Body of pancreas (tissue), 4 donors: ENCODE data around the gene LSG1. TPM values are rescaled to one million over a fixed set of nuclear protein-coding genes. Genes with fewer than 3 reads are reported as not detected.

Experiments
- ATAC-seq: fragments of 150-250 bp; one replicate; pipeline ENCODE4 v1.9.1; 2016
- DNase-seq, 4 donors: peaks; one replicate each; pipeline ENCODE4 v3.0.0-alpha.2; 2019
- H3K27ac ChIP-seq, 4 donors: fragments of 200-600 bp; sonication (generic); 1 replicate in 3 of 4; 2 replicates in 1 of 4; pipeline versions ENCODE4 v1.5.1 to v1.6.1; 2016 to 2019; ENCODE audit warnings: mild to moderate bottlenecking in 1 of 4, mixed read lengths in 1 of 4, moderate library complexity in 1 of 4
- H3K27me3 ChIP-seq, 2 donors: fragments of 200-600 bp; sonication (generic); one replicate each; pipeline ENCODE4 v1.6.0; 2016; ENCODE audit warnings: mild to moderate bottlenecking in 1 of 2
- H3K36me3 ChIP-seq, 2 donors: fragments of 200-600 bp; sonication (generic); replicated peaks in 1 of 2; 2 replicates each; pipeline ENCODE4 v1.5.1; 2016; ENCODE audit warnings: low read depth in 2 of 2; ENCODE audit not compliant: insufficient read depth in 1 of 2
- H3K4me1 ChIP-seq: fragments of 200-600 bp; sonication (generic); one replicate; pipeline ENCODE4 v1.6.0; 2016
- H3K4me3 ChIP-seq, 2 donors: fragments of 200-600 bp; sonication (generic); 1 replicate in 1 of 2; 2 replicates in 1 of 2; pipeline ENCODE4 v1.5.1; 2016 to 2019
- H3K9me3 ChIP-seq, 3 donors: fragments of 200-600 bp; sonication (generic); 1 replicate in 2 of 3; 2 replicates in 1 of 3; pipeline ENCODE4 v1.5.1; 2016
- POLR2A ChIP-seq, 3 donors: fragments of 450-650 bp; IDR thresholded peaks; one replicate each; pipeline ENCODE4 v1.6.1; 2016; ENCODE audit warnings: antibody characterized with exemption in 3 of 3, mild to moderate bottlenecking in 2 of 3
- WGBS, 2 donors: methylation state at CpG; one replicate each; pipeline ENCODE4 v1.1.5; 2017; 5-methylcytosine and 5-hydroxymethylcytosine counted together
- intact Hi-C: fragments of 100-400 bp; cut with DNase I; formaldehyde crosslinking; loops from one replicate; pipeline ENCODE4 v1.15.1; 2023
- total RNA-seq, 2 donors: library from RNA; depleted of rRNA; stranded (reverse); fragments of >200 nt; gene quantifications; one replicate each; pipeline ENCODE4 v1.1.0, GENCODE V29; 2016
- TF ChIP-seq, protein P1 (sequence below), 7 experiments: fragments of 450-650 bp in 4 of 7; fragments of 200-600 bp in 3 of 7; sonication (generic) in 3 of 7; IDR thresholded peaks; one replicate each; pipeline ENCODE4 v1.5.1; 2016 to 2019; ENCODE audit warnings: antibody characterized with exemption in 7 of 7

The LSG1 gene
- total RNA-seq, 2 donors from 2014 or later, result 30.1 to 36.9 TPM

DNA sequence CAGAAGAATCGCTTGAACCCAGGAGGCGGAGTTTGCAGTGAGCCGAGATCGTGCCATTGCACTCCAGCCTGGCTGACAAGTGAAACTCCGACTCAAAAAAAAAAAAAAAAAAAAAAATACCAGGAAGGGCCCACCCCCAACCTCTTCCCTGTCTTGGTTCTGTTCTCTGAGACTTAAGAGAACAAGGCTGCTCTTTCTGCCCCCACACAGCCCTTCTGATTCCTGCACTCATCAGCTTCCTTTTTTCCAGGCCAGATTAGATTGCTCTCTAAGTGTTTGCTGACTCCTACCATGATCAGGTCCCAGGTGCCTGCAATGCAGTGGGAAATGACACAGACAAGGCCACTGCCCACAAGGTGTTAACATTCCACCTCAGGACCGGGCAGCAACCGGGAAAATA is 51.8 kb downstream of the LSG1 start:
- no peaks in the 10 kb centered on the region for H3K4me1 ChIP-seq
- intact Hi-C loops, result no loop called here
- TF ChIP-seq POLR2A (IDR thresholded peaks at IDR 0.05), result no peak
- TF ChIP-seq, protein P1, sequence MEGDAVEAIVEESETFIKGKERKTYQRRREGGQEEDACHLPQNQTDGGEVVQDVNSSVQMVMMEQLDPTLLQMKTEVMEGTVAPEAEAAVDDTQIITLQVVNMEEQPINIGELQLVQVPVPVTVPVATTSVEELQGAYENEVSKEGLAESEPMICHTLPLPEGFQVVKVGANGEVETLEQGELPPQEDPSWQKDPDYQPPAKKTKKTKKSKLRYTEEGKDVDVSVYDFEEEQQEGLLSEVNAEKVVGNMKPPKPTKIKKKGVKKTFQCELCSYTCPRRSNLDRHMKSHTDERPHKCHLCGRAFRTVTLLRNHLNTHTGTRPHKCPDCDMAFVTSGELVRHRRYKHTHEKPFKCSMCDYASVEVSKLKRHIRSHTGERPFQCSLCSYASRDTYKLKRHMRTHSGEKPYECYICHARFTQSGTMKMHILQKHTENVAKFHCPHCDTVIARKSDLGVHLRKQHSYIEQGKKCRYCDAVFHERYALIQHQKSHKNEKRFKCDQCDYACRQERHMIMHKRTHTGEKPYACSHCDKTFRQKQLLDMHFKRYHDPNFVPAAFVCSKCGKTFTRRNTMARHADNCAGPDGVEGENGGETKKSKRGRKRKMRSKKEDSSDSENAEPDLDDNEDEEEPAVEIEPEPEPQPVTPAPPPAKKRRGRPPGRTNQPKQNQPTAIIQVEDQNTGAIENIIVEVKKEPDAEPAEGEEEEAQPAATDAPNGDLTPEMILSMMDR (IDR thresholded peaks at IDR 0.05), result no peak
- no peaks in the 10 kb centered on the region for H3K36me3 ChIP-seq
- no peaks in the 10 kb centered on the region for H3K9me3 ChIP-seq
- H3K4me3 ChIP-seq, result no peak overlapping the region
- WGBS, 2 donors, result 89 to 91% methylated on average over 7 of the region's 7 CpGs
- DNase-seq (no peak), ATAC-seq (no peak)
- no peaks in the 10 kb centered on the region for H3K27me3 ChIP-seq
- no peak overlapping the region for H3K27ac ChIP-seq

DNA sequence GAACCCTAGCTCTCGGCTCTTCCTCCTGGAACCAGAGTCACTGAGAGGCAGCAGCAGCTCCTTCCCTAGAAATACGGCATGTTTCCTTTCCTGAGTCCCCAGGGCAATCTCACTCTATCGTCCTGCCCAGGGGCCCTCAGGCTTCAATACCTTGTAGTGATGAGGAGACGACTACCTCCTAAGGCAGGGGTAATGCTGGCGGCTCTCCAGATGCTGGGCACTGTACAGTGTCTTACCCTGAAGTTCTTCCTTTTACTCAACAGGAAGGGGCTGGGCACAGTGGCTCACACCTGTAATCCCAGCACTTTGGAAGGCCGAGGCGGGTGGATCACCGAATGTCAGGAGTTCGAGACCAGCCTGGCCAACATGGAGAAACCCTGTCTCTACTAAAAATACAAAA is 52.2 kb downstream of the LSG1 start:
- TF ChIP-seq, protein P1 (IDR thresholded peaks at IDR 0.05), result no peak
- no peak for TF ChIP-seq POLR2A (IDR thresholded peaks at IDR 0.05)
- H3K4me1 ChIP-seq, result no peaks in the 10 kb centered on the region
- H3K9me3 ChIP-seq, result no peaks in the 10 kb centered on the region
- no peak for ATAC-seq
- no peak for DNase-seq
- intact Hi-C loops, result no loop called here
- H3K27me3 ChIP-seq, result no peaks in the 10 kb centered on the region
- WGBS, 2 donors, result 85 to 95% methylated on average over 6 to 9 of the region's 9 CpGs
- no peak overlapping the region for H3K4me3 ChIP-seq
- H3K27ac ChIP-seq, result no peak overlapping the region
- H3K36me3 ChIP-seq, result no peaks in the 10 kb centered on the region

- DNase-seq (no peak), ATAC-seq (no peak)
- H3K9me3 ChIP-seq, result no peaks in the 10 kb centered on the region
- intact Hi-C loops, result no loop called here
- TF ChIP-seq POLR2A (IDR thresholded peaks at IDR 0.05), result no peak
- TF ChIP-seq, protein P1 (IDR thresholded peaks at IDR 0.05), result no peak
- H3K27me3 ChIP-seq, result no peaks in the 10 kb centered on the region
- no peak overlapping the region for H3K4me3 ChIP-seq
- no peaks in the 10 kb centered on the region for H3K4me1 ChIP-seq
- no peak overlapping the region for H3K27ac ChIP-seq
- no peaks in the 10 kb centered on the region for H3K36me3 ChIP-seq
- 78 to 87% methylated on average over 20 to 21 of the region's 23 CpGs for WGBS, 2 donors
Observed at GRCh38 chr3:194618858-194619608, 53.0 kb downstream of the LSG1 start.

GRCh38 chr3:194617827-194618226 is 54.2 kb downstream of the LSG1 start:
- 78 to 88% methylated on average over 9 of the region's 9 CpGs for WGBS, 2 donors
- Histone ChIP-seq H3K36me3 (no peaks in the 10 kb centered on the region), H3K27me3 (no peaks in the 10 kb centered on the region), H3K9me3 (no peaks in the 10 kb centered on the region), H3K4me3 (no peak overlapping the region), H3K4me1 (no peaks in the 10 kb centered on the region), H3K27ac (no peak overlapping the region)
- no peak for ATAC-seq
- no peak for TF ChIP-seq POLR2A (IDR thresholded peaks at IDR 0.05)
- TF ChIP-seq, protein P1 (IDR thresholded peaks at IDR 0.05), result no peak
- intact Hi-C loops, result no loop called here
- DNase-seq, result peak in 1 of 4 donors; percentile 45

GRCh38 chr3:194617143-194617671 is 54.8 kb downstream of the LSG1 start:
- Histone ChIP-seq H3K4me1 (no peaks in the 10 kb centered on the region), H3K4me3 (no peak overlapping the region), H3K9me3 (no peaks in the 10 kb centered on the region), H3K27ac (no peak overlapping the region), H3K36me3 (no peaks in the 10 kb centered on the region), H3K27me3 (no peaks in the 10 kb centered on the region)
- no peak for TF ChIP-seq POLR2A (IDR thresholded peaks at IDR 0.05)
- TF ChIP-seq, protein P1 (IDR thresholded peaks at IDR 0.05), result no peak
- ATAC-seq, result no peak
- intact Hi-C loops, result no loop called here
- 91 to 92% methylated on average over 10 to 13 of the region's 14 CpGs for WGBS, 2 donors
- DNase-seq, result no peak
